ENCODE data around the gene BAMBI. TPM values are rescaled to one million over a fixed set of nuclear protein-coding genes. Genes with fewer than 3 reads are reported as not detected.

Gene BAMBI, protein sequence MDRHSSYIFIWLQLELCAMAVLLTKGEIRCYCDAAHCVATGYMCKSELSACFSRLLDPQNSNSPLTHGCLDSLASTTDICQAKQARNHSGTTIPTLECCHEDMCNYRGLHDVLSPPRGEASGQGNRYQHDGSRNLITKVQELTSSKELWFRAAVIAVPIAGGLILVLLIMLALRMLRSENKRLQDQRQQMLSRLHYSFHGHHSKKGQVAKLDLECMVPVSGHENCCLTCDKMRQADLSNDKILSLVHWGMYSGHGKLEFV
- total RNA-seq: 1.2 and 3.0 TPM in 2 replicates

DNA sequence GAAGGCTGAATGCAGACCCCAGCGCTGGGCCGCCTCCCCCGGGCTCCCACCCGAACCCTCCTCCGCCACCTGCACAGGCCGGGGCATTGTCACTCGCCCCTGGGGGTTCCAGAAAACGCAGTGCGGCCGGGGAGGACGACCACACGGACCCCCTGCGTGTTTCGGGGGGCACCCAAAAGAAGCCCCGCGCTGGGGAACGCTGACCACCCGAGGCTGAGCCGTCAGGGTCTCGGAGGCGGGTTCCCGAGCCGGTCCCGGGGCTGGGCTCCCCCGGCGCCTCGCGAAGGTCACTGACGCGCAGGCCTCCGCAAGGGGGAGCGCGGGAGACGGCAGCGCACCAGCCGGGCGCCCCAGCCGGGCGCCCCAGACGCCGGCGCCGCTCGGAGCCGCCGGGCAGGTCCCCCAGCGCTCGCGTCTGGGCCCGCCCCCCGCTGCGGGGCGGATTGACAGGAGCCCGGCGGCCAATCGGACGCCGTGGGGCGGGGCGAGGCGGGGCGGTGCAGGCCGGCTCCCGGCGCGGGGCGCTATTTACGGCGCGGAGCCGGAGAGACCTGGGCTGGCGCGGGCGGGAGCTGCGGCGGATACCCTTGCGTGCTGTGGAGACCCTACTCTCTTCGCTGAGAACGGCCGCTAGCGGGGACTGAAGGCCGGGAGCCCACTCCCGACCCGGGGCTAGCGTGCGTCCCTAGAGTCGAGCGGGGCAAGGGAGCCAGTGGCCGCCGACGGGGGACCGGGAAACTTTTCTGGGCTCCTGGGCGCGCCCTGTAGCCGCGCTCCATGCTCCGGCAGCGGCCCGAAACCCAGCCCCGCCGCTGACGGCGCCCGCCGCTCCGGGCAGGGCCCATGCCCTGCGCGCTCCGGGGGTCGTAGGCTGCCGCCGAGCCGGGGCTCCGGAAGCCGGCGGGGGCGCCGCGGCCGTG lies at the start of gene BAMBI:
Gene BAMBI (plus strand): TSS at position 554 of the 920 bp plus-strand sequence. CDS start 377 bp downstream, outside the sequence.

Other genes starting within 250 kb of the BAMBI start
- 42.8 and 48.6 TPM in 2 replicates for gene WAC, start 144.4 kb upstream of the BAMBI start, total RNA-seq